H9 (cell line): Measurements from ENCODE around the gene SHCBP1. TPM values are rescaled to one million over a fixed set of nuclear protein-coding genes. Genes with fewer than 3 reads are reported as not detected.

ENCODE experiments used
- DNase-seq: peaks from one replicate; pipeline ENCODE4 v3.0.0-alpha.2; 2017
- H2AFZ ChIP-seq: one replicate; pipeline ENCODE4 v1.6.1; 2013; ENCODE audit warnings: mild to moderate bottlenecking, low read length, control low read depth, moderate library complexity
- H2AK5ac ChIP-seq: 2 replicates; pipeline ENCODE4 v1.6.1; 2013; ENCODE audit warnings: low read length, control low read depth, mixed read lengths; ENCODE audit not compliant: insufficient read length
- H2BK120ac ChIP-seq: one replicate; pipeline ENCODE4 v1.6.1; 2013; ENCODE audit warnings: low read depth, mild to moderate bottlenecking, low read length, control low read depth, inconsistent platforms; ENCODE audit not compliant: poor library complexity, severe bottlenecking
- H2BK12ac ChIP-seq: 2 replicates; pipeline ENCODE4 v1.6.1; 2013; ENCODE audit warnings: low read length, control low read depth, mixed read lengths, low read depth; ENCODE audit not compliant: insufficient read length
- H2BK15ac ChIP-seq: 2 replicates; pipeline ENCODE4 v1.6.1; 2013; ENCODE audit warnings: low read depth, low read length, control low read depth
- H2BK20ac ChIP-seq: one replicate; pipeline ENCODE4 v1.6.1; 2013; ENCODE audit warnings: low read depth, mild to moderate bottlenecking, low read length, control low read depth, inconsistent platforms; ENCODE audit not compliant: poor library complexity, severe bottlenecking
- H2BK5ac ChIP-seq: 2 replicates; pipeline ENCODE4 v1.6.1; 2013; ENCODE audit warnings: low read length, control low read depth, mixed read lengths; ENCODE audit not compliant: insufficient read length
- H3K14ac ChIP-seq: 2 replicates; pipeline ENCODE4 v1.6.1; 2013; ENCODE audit warnings: low read length, control low read depth; ENCODE audit not compliant: insufficient read depth
- H3K18ac ChIP-seq: 2 replicates; pipeline ENCODE4 v1.6.1; 2013; ENCODE audit warnings: low read depth, mild to moderate bottlenecking, mixed read lengths, low read length, control low read depth; ENCODE audit not compliant: insufficient read length
- H3K23ac ChIP-seq: 2 replicates; pipeline ENCODE4 v1.6.1; 2013; ENCODE audit warnings: low read length, control low read depth, mixed read lengths, low read depth; ENCODE audit not compliant: insufficient read length
- H3K23me2 ChIP-seq: 2 replicates; pipeline ENCODE4 v1.6.1; 2013; ENCODE audit warnings: low read depth, mild to moderate bottlenecking, mixed read lengths, low read length, control low read depth; ENCODE audit not compliant: insufficient read length, poor library complexity, severe bottlenecking
- H3K27ac ChIP-seq: 2 replicates; pipeline ENCODE4 v1.5.1; 2013; ENCODE audit warnings: low read length, control low read depth, mixed read lengths, low read depth; ENCODE audit not compliant: insufficient read length
- H3K27me3 ChIP-seq: 2 replicates; pipeline ENCODE4 v1.6.1; 2013; ENCODE audit warnings: low read length, control low read depth, inconsistent platforms; ENCODE audit not compliant: insufficient read depth
- H3K4ac ChIP-seq: 2 replicates; pipeline ENCODE4 v1.6.1; 2013; ENCODE audit warnings: low read depth, mild to moderate bottlenecking, control low read depth, inconsistent platforms, low read length, moderate library complexity
- H3K4me1 ChIP-seq: 2 replicates; pipeline ENCODE4 v1.6.1; 2013; ENCODE audit warnings: low read length, control low read depth, inconsistent platforms; ENCODE audit not compliant: insufficient read depth
- H3K4me2 ChIP-seq: 2 replicates; pipeline ENCODE4 v1.6.1; 2013; ENCODE audit warnings: low read length, control low read depth, mixed read lengths; ENCODE audit not compliant: insufficient read length, insufficient read depth
- H3K56ac ChIP-seq: 2 replicates; pipeline ENCODE4 v1.6.1; 2013; ENCODE audit warnings: low read depth, mild to moderate bottlenecking, mixed read lengths, low read length, control low read depth; ENCODE audit not compliant: insufficient read length
- H3K79me1 ChIP-seq: 2 replicates; pipeline ENCODE4 v1.6.1; 2013; ENCODE audit warnings: low read depth, mild to moderate bottlenecking, moderate library complexity, low read length, control low read depth, inconsistent platforms; ENCODE audit not compliant: insufficient read depth, poor library complexity, severe bottlenecking
- H3K79me2 ChIP-seq: 2 replicates; pipeline ENCODE4 v1.6.1; 2013; ENCODE audit warnings: low read length, control low read depth, inconsistent platforms; ENCODE audit not compliant: insufficient read depth
- H3K9ac ChIP-seq: 2 replicates; pipeline ENCODE4 v1.6.1; 2013; ENCODE audit warnings: low read length, control low read depth, mixed read lengths; ENCODE audit not compliant: insufficient read length; ENCODE audit errors: extremely low read depth
- H3K9me3 ChIP-seq: one replicate; pipeline ENCODE4 v1.6.1; 2013; ENCODE audit warnings: low read depth, low read length, inconsistent platforms; ENCODE audit not compliant: control insufficient read depth
- H3T11ph ChIP-seq: one replicate; pipeline ENCODE4 v1.6.1; 2013; ENCODE audit warnings: mild to moderate bottlenecking, low read length, control low read depth, inconsistent platforms
- H4K20me1 ChIP-seq: one replicate; pipeline ENCODE4 v1.6.1; 2013; ENCODE audit not compliant: control insufficient read depth, insufficient read length, insufficient read depth
- H4K5ac ChIP-seq: 2 replicates; pipeline ENCODE4 v1.6.1; 2013; ENCODE audit warnings: low read depth, mild to moderate bottlenecking, mixed read lengths, low read length, control low read depth; ENCODE audit not compliant: insufficient read length
- H4K8ac ChIP-seq: replicated peaks from 2 replicates; pipeline ENCODE4 v1.6.1; 2013; ENCODE audit warnings: low read length, control low read depth, mixed read lengths, low read depth; ENCODE audit not compliant: insufficient read length
- H4K91ac ChIP-seq: 2 replicates; pipeline ENCODE4 v1.6.1; 2013; ENCODE audit warnings: low read depth, mild to moderate bottlenecking, moderate library complexity, mixed read lengths, low read length, control low read depth; ENCODE audit not compliant: insufficient read length
- H3K27ac Mint-ChIP-seq, 3 experiments: 2 replicates in 2 of 3; 3 replicates in 1 of 3; pipeline ENCODE4 v1.8.0; 2020 to 2021; ENCODE audit warnings: mixed read lengths in 3 of 3, mild to moderate bottlenecking in 1 of 3, moderate library complexity in 1 of 3
- H3K27me3 Mint-ChIP-seq: 2 replicates; pipeline ENCODE4 v1.8.0; 2021; ENCODE audit warnings: low read depth, mild to moderate bottlenecking, moderate library complexity, mixed read lengths
- H3K36me3 Mint-ChIP-seq, 3 experiments: 2 replicates in 2 of 3; 3 replicates in 1 of 3; pipeline ENCODE4 v1.8.0; 2020 to 2021; ENCODE audit warnings: low read depth in 3 of 3, mixed read lengths in 3 of 3; ENCODE audit not compliant: insufficient read depth in 1 of 3
- H3K4me1 Mint-ChIP-seq, 2 experiments: 2 replicates each; pipeline ENCODE4 v1.8.0; 2020; ENCODE audit warnings: mixed read lengths in 2 of 2
- H3K4me3 Mint-ChIP-seq, 2 experiments: 2 replicates in 1 of 2; 3 replicates in 1 of 2; pipeline ENCODE4 v1.8.0; 2020 to 2021; ENCODE audit warnings: mild to moderate bottlenecking in 2 of 2, mixed read lengths in 2 of 2, moderate library complexity in 1 of 2
- H3K9me3 Mint-ChIP-seq, 2 experiments: 2 replicates in 1 of 2; 3 replicates in 1 of 2; pipeline ENCODE4 v1.8.0; 2020; ENCODE audit warnings: mild to moderate bottlenecking in 2 of 2, mixed read lengths in 2 of 2, moderate library complexity in 1 of 2
- CTCF ChIP-seq: fragments of 200-600 bp; sonication (generic); conservative IDR thresholded peaks from 3 replicates; pipeline ENCODE4 v1.8.0; 2021; ENCODE audit warnings: antibody characterized with exemption, mild to moderate bottlenecking
- WGBS: extraction: QIAGEN DNeasy Blood & Tissue Kit; methylation state at CpG from one replicate; pipeline ENCODE4 v1.1.7; 2013; ENCODE audit warnings: missing lambda C conversion rate, low lambda C conversion rate, mixed read lengths; ENCODE audit not compliant: insufficient read length; ENCODE audit errors: extremely low coverage; 5-methylcytosine and 5-hydroxymethylcytosine counted together
- total RNA-seq: library from RNA; stranded (reverse); gene quantifications from 2 replicates; pipeline ENCODE4 v1.2.1, GENCODE V29; 2021

SHCBP1 gene
- total RNA-seq, 1 experiment from 2014 or later, result 16.6 TPM

- no peak overlapping the region for H2AFZ ChIP-seq
- H3K23ac ChIP-seq, result no peak overlapping the region
- no peak overlapping the region; a peak in 1 of 7 replicates for H3K27ac Mint-ChIP-seq
- no peak overlapping the region for H3K27ac ChIP-seq
- no peak overlapping the region for H2BK15ac ChIP-seq
- H3K9ac ChIP-seq, result no peak overlapping the region
- no peak overlapping the region for H3K18ac ChIP-seq
- no peaks in the 10 kb centered on the region for H3K79me2 ChIP-seq
- H3K14ac ChIP-seq, result no peak overlapping the region
- H2BK12ac ChIP-seq, result no peak overlapping the region
- H3K4ac ChIP-seq, result no peak overlapping the region
- no peak overlapping the region for H4K8ac ChIP-seq
- TF ChIP-seq CTCF, result no peak
- H3K27me3 ChIP-seq, result no peaks in the 10 kb centered on the region
- peaks cover 7% of the 10 kb centered on the region for H3K27me3 Mint-ChIP-seq
- no peaks in the 10 kb centered on the region for H3K79me1 ChIP-seq
- no peak for DNase-seq
- no peaks in the 10 kb centered on the region for H3K9me3 ChIP-seq
- H4K91ac ChIP-seq, result no peak overlapping the region
- peaks cover 5 to 8% of the 10 kb centered on the region in 2 experiments; a peak in 3 of 5 replicates for H3K9me3 Mint-ChIP-seq
- H2BK20ac ChIP-seq, result no peak overlapping the region
- H4K20me1 ChIP-seq, result no peaks in the 10 kb centered on the region
- peaks cover 6 to 13% of the 10 kb centered on the region in 2 experiments; a peak in 3 of 4 replicates for H3K4me1 Mint-ChIP-seq
- no peak overlapping the region for H2AK5ac ChIP-seq
- WGBS, result no CpG with 5 or more reads among the region's 5 CpGs
- H3K4me2 ChIP-seq, result no peak overlapping the region
- no peak overlapping the region for H2BK120ac ChIP-seq
- no peak overlapping the region for H3T11ph ChIP-seq
- no peaks in the 10 kb centered on the region; the same call in 1 of the 2 replicates for H3K4me1 ChIP-seq
- H3K4me3 Mint-ChIP-seq, result no peak overlapping the region
- H4K5ac ChIP-seq, result no peak overlapping the region
- no peak overlapping the region for H3K56ac ChIP-seq
- no peak overlapping the region for H2BK5ac ChIP-seq
- H3K23me2 ChIP-seq, result no peaks in the 10 kb centered on the region
- no peaks in the 10 kb centered on the region; a peak in 1 of 7 replicates for H3K36me3 Mint-ChIP-seq
Measured at GRCh38 chr16:46650254-46650623, 29.1 kb upstream of the SHCBP1 start.
